ENCODE results near the gene TUBB.
"Not testable (repeated sequence)": the region's sequence is repeated elsewhere in the genome, so short reads cannot be mapped to it uniquely, and the experiment has no call there.

TUBB gene

DNA sequence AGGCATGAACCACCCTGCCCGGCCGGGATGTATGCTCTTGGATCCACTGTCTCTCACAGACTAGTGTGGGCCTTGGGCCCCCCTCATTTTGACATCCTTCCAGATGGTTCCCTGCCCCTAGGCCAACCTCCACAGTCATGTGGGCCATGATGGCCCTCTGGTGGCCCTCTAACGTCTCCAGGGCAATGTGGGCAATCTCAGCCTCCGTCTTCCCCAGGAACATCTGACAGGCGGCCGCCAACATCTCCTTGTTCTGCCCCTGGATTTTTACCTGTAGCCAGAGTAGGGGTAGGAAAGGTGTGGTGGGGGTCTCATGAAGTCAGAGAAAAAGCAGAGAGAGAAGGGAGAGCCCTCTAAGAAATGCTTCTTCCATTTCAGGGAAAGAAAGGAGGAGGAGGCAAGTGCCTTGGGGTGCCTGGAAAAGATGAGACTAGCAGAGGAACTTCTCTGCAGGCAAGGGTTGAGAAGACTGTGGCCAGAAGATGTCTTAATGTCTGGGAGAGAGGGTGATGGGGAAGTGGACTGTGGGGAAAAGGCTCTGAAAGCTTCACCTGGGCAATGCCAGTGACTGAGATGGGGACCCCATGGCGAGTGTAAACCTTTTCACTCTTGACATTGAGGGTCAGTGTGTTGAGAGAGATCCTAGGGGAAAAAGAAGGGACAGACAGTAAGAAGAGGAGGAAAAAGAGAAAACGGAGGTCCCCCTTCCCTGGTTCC, 21.1 kb downstream of the TUBB start:
- no peak for DNase-seq (ENCODE audit: low read depth)

- peak; percentile 27 for DNase-seq (ENCODE audit: low read depth)
Observed at GRCh38 chr6:30741789-30742315, 21.7 kb downstream of the TUBB start.

DNA sequence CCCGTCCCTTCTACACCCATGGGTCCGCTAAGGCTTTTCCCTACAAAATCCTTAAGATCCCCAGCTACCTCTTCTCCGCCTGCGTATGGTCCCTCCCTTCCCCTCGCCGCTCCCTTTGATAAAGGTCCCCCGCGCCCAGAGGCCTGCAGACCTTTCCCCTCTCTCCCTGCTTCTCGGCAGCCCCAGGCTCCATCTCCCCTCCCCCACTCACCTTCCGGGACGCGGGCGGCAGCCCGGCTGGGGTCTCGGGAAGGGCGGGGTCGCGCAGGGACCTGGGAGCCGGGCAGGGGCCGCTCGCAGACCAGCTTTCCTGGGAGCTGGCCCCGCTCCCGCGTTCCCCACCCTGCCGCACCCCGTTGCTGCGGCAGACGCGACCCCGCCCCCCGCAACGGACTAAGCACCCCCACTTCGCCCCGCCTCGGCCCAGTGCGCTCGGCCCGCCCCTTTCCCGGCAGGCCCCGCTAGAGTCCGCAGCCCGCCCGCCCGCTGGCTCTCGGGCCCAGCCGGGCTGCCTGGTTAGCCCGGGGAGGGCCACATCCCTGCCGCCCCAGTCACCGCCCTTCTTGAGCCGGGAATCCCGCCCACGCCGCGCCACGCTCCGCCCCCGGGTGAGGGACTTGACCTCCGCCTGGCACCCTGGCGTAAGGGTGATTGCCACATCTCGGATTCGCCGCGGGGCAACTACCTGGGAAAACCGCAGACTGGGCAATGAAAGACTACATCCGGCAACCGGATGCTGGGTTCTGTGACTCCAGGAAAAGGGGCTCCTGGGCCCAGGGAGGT, 22.4 kb downstream of the TUBB start, which contains the start of gene FLOT1:
Gene FLOT1 (minus strand): TSS at position 372 of the 783 bp plus-strand sequence. CDS start 498 bp downstream, outside the sequence.
- DNase-seq (ENCODE audit: low read depth), result peak; percentile 88

DNA sequence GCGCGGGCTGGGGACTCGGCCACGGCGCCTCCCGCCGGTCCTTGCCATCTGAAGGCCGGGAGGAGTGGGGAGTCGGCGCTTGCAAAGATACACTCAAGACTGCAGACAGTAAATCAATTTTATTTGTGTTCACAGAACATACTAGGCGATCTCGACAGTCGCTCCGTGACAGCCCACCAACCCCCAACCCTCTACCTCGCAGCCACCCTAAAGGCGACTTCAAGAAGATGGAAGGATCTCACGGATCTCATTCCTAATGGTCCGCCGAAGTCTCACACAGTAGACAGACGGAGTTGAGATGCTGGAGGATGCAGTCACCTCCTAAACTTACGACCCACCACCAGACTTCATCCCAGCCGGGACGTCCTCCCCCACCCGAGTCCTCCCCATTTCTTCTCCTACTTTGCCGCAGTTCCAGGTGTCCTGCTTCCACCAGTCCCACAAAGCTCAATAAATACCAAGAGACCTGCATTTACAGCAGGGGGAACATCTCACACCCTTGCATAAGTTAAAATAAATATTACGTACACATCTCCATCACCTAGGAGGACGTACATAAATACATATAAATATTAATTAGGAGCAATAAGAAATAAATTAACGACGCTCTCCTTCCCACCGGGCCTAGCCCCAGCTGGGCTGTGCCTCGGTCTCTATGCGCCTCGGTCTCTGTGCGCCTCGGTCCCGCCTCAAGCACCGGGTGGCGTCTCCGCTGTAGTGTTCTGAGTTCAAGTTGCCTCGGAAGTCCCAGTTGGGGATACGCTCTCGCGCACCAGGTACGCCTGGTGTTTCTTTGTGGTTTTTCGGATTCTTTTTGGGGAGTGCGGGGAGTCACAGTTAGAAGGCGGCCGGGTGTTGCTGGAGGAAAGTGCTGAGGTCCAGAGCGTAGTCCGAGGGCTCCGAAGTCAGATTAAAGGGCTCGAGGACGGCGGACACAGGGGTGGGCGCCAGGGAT, 23.2 kb downstream of the TUBB start:
- peak; percentile 20 for DNase-seq (ENCODE audit: low read depth)

DNA sequence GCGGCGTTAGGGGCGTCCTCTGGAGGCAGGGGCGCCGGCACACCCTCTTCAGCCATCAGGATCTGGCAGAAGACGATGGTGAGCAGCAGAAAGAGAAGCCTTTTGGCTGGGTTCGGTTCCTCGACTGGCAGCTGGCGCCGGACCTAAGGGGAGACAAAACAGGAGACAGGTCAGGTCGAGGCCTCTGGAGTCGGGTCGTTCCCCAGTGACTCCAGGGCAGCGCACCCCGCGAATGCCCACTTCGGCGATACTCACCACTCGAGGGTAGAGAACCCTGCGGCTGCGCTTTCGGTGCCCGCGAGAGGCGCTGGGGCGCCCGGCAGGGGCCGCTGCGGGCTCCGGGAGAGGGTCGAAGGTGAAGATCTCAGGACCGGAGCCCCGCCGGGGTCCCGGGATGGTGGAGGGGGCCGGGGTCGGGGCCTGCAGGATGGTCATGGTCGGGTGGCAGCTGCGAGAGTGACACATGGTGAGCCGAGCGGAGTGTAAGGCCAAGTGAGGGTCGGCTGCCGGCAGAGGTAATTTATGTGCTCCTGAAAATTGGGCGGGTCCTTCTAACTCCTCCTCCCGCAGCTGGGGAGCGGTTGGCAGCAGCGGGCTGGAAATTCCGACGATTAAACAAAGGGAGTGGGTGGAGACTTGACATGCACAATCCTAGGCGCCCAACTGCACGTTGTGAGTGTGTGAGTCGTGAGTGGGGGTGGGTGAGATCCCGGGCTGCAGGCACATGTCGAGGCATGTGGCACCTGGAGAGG, 24.1 kb downstream of the TUBB start, which contains the start of gene IER3:
Gene IER3 (minus strand): TSS at position 494 of the 752 bp plus-strand sequence. CDS start 29 bp downstream, at position 465.
- peak; percentile 81 for DNase-seq (ENCODE audit: low read depth)

DNA sequence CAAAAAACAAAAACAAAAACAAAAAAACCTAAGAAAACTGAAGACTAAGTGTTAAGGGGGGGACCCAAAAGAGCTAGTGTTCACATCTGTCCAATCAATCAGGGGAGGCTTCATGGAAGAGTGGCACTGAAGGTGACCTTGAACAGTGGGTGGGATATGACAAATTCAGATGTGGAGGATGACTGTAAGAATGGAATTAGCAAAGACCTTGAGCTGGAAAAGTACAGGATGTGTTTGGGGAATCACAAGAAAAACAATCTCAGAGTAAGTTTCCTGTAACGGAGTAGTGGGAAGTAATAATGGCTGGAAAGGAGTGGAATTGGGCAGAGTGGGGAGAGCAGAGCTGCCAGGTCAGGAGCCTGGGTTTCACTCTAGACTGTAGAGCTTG, 27.1 kb downstream of the TUBB start:
- DNase-seq (ENCODE audit: low read depth), result no peak

- DNase-seq (ENCODE audit: low read depth), result no peak
Observed at GRCh38 chr6:30747902-30748769, 28.0 kb downstream of the TUBB start.

DNA sequence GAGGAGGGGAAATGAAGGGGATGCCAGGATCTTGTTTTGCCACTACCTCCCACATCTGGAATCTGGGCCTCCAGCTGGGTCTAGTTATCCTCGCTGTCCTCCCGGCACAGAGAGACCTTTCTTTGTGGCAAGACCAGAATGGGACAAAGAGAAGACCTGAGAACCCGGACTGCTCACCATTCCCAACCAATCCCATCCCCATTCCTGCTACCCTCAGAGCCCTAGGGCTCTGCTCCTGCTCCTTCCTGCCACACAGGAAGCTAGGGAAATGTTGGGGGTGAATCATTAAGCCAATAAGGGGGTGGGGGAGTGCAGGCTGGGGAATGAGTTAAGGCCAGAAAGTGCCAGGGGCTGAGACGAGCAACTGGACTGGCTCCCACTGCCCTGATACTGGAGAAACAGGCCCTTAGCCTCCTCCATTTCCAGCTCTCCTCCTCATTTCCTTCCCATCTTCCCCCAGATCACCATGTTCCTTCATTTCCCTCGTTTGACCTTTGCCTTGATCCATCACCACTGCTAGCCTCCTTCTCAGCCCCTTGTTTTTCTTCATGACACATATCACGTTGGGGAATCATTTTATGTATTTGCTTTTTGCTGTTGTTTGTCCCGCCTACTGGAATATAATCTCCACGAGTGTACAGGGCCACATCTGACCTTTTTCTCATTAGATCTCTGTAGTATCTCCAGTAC, 28.8 kb downstream of the TUBB start:
- no peak for DNase-seq (ENCODE audit: low read depth)

GRCh38 chr6:30749554-30750378, 29.6 kb downstream of the TUBB start:
- DNase-seq (ENCODE audit: low read depth), result no peak

DNA sequence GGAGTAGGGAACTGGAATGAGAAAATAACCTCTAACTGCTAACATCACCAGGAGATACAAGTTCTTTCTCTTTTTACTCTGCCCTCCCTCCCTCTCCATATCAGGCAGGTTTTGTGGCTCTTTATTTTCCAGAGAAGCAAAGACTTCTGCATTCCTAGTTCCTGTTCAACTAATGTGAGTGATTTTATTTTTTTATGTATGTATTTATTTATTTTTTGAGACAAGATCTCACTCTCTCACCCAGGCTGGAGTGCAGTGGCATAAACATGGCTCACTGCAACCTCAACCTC, 30.2 kb downstream of the TUBB start:
- DNase-seq (ENCODE audit: low read depth), result no peak

DNA sequence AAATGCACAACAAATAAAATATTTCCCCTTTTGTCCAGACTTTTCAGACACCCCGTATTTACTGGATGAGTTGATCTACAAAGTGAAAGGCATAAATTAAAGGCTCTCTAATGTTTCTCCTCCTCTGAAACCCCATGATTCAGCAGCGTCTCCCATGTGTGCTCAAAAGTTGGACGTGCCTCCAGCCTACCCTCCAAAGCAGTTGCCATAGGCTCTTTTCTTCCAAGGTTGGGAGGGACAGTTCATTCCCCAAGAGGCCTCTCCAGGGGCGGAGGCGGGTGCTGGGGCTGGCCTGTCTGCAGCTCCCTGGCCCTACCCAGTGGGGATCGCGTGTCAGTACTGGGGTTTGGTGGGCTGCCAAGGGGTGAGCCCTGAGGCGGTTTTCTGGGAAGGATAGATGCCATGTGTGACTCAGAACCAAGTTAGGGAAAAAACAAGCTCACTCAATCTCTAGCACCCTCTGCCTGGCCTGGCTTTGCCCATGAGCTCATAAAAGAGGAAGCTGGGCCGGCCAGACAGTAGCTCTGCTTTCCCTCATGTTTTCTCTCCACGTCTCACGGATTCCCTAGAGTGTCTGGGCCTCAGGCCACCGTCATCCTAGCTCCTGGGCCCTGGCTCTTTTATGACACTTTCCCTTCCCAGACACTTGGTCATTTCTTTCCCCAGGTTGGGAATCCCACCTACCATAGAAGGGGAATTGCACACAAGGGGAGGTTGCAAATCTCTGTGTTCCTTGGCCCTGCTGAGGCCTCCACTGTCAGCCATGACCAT, 32.2 kb downstream of the TUBB start:
- no peak for DNase-seq (ENCODE audit: low read depth)

GRCh38 chr6:30754631-30755030, 34.5 kb downstream of the TUBB start:
- no peak for DNase-seq (ENCODE audit: low read depth)

- not testable (repeated sequence) for DNase-seq (ENCODE audit: low read depth)
Observed at GRCh38 chr6:30756405-30757003, 36.4 kb downstream of the TUBB start.

DNA sequence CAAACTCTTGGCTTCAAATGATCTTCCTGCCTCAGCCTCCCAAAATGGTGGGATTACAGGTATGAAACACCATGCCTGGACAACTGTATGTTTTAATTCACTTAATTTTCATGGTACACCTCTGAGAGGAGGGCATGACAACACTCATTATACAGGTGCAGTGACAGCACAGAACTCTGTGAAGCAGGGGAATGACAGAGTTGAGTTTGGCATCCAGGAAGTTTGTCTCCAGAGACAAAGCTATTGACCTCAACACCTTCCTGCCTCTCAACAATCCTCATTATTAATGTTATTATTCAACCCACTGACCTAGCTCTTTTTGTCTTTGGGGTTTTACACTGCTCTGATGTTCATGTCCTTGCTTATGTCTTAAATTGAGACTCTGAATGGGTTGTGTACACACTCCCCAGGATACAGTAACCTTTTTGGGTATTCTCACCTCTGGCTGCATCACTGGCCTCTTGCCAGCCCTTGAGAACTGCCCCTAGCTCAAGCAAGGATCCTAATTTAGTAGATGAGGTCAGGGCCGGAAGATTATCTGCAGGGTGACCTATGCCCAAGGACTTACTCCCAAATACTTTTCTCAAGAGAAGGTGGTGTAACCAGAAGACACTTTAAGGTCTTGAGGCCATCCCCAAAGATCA, 37.2 kb downstream of the TUBB start:
- DNase-seq (ENCODE audit: low read depth), result no peak

DNA sequence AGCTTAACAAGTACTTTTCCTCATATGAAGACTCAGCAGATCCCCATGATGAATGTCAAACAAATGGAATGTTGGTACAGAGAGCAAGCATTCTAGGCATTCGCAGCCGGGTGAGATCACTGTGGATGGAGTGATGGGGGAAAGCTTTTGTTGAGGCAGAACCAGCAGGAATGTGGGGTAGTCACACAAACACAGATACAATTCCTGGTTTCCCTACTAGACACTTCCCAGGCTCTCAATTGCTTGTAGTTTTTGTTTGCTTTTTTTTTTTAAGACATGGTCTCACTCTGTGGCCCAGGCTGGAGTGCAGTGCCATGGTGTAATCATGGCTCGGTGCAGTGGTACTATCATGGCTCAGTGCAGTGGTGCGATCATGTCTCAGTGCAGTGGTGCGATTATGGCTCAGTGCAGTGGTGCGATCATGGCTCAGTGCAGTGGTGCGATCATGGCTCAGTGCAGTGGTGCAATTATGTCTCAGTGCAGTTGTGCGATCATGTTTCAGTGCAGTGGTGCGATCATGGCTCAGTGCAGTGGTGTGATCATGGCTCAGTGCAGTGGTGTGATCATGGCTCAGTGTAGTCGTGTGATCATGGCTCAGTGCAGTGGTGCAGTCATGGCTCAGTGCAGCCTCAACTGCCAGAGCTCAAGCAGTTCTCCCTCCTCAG, 39.6 kb downstream of the TUBB start:
- DNase-seq (ENCODE audit: low read depth), result no peak

- DNase-seq (ENCODE audit: low read depth), result no peak
Observed at GRCh38 chr6:30760549-30760948, 40.4 kb downstream of the TUBB start.

All from stimulated activated CD8-positive, alpha-beta memory T cell treated with anti-CD3 and anti-CD28 coated beads, Interleukin-12 subunit alpha, Interleukin-12 subunit beta, amount 100 ng/mL, for 4 hours (primary cell).